GM12801 (cell line): Measurements from ENCODE around the gene SLC4A9.

Experiments used
- TF ChIP-seq, protein P1 (sequence below): IDR thresholded peaks from one replicate; pipeline ENCODE4 v1.5.1; 2011; ENCODE audit warnings: control low read depth; ENCODE audit not compliant: insufficient read length; ENCODE audit errors: extremely low read depth

Gene SLC4A9

GRCh38 chr5:140318792-140319191, 41.2 kb upstream of the SLC4A9 start:
- TF ChIP-seq, protein P1, sequence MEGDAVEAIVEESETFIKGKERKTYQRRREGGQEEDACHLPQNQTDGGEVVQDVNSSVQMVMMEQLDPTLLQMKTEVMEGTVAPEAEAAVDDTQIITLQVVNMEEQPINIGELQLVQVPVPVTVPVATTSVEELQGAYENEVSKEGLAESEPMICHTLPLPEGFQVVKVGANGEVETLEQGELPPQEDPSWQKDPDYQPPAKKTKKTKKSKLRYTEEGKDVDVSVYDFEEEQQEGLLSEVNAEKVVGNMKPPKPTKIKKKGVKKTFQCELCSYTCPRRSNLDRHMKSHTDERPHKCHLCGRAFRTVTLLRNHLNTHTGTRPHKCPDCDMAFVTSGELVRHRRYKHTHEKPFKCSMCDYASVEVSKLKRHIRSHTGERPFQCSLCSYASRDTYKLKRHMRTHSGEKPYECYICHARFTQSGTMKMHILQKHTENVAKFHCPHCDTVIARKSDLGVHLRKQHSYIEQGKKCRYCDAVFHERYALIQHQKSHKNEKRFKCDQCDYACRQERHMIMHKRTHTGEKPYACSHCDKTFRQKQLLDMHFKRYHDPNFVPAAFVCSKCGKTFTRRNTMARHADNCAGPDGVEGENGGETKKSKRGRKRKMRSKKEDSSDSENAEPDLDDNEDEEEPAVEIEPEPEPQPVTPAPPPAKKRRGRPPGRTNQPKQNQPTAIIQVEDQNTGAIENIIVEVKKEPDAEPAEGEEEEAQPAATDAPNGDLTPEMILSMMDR: no peak

- TF ChIP-seq, protein P1: no peak
Measured at GRCh38 chr5:140319833-140320232, 40.2 kb upstream of the SLC4A9 start.

DNA sequence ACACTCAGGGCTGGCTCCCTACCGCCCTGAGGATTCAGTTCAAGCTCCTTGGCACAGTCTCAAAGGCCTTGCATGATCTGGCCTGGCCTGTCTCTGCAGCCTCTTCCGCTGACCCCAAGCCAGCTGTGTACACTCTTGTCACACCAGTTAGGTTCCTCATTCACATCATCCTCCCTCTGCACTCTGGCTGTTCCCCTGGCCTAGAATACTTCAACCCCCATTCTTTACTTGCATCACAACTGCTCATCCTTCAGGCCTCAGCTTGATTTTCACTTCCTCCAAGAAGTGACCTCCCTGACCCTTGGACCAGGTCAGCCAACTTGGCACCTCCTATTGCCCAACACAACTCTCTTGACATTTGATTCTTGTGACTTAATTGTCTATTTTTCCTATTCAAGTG, 38.2 kb upstream of the SLC4A9 start:
- TF ChIP-seq, protein P1: no peak

DNA sequence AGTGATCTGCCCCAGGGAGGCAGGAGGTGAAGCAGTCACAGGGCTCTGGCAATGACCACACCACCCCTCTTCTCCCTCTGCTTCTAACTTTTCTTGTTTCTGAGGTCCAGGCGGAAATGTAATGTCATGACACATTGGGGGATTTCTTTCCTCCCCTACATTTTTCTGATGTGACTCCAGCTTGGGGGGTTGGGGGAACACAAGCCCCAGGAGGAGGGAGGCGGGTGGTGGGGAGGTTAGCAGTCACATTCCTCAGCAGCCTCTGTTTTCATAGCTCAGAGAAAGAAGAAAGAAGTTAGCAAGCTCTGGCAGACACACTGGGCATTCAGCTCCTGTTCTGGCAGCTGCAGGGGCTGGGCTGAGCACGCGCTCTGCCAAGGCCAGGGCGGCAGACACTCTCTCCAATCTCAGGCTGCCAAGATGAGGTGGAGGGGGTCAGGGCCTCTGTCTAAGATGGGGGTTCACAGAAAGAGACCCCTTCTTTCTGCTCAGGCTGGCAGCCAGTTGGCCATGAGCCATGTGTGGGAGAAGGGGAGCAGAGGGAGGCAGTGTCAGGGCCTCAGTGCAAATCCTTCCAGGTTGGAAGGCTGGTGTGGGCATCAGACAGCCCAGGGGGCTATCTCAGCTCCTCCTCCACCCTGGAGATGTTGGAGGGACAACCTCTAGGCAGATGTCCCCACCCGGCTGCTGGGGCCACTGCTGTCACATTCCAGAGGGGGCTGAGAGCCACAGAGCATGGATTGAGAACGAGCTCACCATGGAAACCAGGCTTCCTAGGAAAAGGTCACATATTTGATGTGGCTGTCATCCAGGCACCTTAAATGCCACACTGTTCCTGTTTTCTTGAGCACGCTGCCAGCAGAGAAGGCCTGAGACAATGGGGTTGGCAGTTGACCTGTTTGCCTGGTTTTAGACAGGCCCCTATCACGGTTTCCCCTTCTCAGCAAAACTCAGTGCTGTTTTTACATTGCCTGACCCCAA, 37.0 kb upstream of the SLC4A9 start:
- TF ChIP-seq, protein P1: no peak

DNA sequence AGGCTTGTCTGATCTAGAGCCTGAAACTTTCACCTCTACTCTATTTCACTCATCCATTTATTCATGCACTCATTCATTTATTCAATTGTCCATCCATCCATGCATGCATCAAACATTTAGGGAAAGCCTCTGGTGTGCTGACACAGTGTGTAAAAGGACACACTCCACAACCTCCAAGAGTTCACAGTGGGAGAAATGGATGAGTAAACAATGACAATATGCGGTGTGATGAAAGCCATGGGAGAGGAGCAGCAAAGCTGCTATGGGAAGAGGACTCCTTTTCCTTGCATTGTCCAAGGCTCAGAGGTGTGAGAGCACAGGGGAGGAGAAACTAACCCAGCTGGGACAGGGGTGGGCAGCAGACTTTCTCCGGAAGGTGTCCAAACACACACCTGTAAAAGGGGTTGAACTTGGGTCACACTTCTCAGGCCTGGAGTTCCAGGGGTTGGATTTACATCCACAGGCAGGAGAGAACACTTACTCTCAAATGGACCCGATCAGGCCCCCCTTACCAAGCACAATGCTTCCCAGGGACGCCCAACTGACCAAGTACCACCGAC, 35.9 kb upstream of the SLC4A9 start:
- TF ChIP-seq, protein P1: no peak

- TF ChIP-seq, protein P1: no peak
Measured at GRCh38 chr5:140324617-140325241, 35.3 kb upstream of the SLC4A9 start.

DNA sequence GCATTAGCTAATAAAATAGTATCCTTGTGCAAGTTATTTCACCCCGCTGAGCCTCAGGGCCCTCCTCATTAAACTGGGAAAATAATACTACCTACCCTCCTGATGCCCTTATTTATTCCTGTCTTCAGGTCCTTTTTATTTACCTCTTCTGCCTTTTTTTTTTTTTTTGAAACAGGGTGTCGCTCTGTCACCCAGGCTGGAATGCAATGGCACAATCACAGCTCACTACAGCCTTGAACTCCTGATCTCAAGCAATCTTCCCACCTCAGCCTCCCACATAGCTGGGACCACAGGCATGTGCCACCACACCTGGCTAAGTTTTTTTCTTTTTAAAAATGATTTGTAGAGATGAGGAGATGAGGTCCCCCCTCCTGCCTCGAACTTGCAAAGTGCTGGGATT, 34.5 kb upstream of the SLC4A9 start:
- TF ChIP-seq, protein P1: no peak
